HEK293 (cell line): ENCODE results near the gene CDX2.

ENCODE experiments used
- BCL11B ChIP-seq: fragments of 450-650 bp; formaldehyde crosslinking; IDR thresholded peaks from 2 replicates; pipeline ENCODE4 v1.5.1; 2016; ENCODE audit warnings: low read depth, missing biosample characterization, missing genetic modification characterization
- GLIS2 ChIP-seq: fragments of 450-650 bp; formaldehyde crosslinking; IDR thresholded peaks from 2 replicates; pipeline ENCODE4 v1.5.1; 2016; ENCODE audit warnings: missing biosample characterization, missing genetic modification characterization
- INSM2 ChIP-seq: fragments of 450-650 bp; formaldehyde crosslinking; IDR thresholded peaks from 2 replicates; pipeline ENCODE4 v1.5.1; 2016; ENCODE audit warnings: missing biosample characterization, missing genetic modification characterization
- KLF16 ChIP-seq: fragments of 450-650 bp; formaldehyde crosslinking; IDR thresholded peaks from 2 replicates; pipeline ENCODE4 v1.5.1; 2017; ENCODE audit warnings: missing biosample characterization, missing genetic modification characterization
- KLF17 ChIP-seq: fragments of 450-650 bp; formaldehyde crosslinking; IDR thresholded peaks from 2 replicates; pipeline ENCODE4 v1.5.1; 2016; ENCODE audit warnings: missing biosample characterization, missing genetic modification characterization
- PRDM10 ChIP-seq: fragments of 450-650 bp; formaldehyde crosslinking; IDR thresholded peaks from 2 replicates; pipeline ENCODE4 v1.5.1; 2016; ENCODE audit warnings: missing biosample characterization, missing genetic modification characterization
- REST ChIP-seq: fragments of 450-650 bp; formaldehyde crosslinking; IDR thresholded peaks from 2 replicates; pipeline ENCODE4 v1.5.1; 2016; ENCODE audit warnings: missing biosample characterization, missing genetic modification characterization
- SCRT2 ChIP-seq: fragments of 450-650 bp; formaldehyde crosslinking; IDR thresholded peaks from 2 replicates; pipeline ENCODE4 v1.5.1; 2016; ENCODE audit warnings: missing biosample characterization, missing genetic modification characterization
- SP7 ChIP-seq: fragments of 450-650 bp; formaldehyde crosslinking; IDR thresholded peaks from 2 replicates; pipeline ENCODE4 v1.5.1; 2016; ENCODE audit warnings: missing biosample characterization, missing genetic modification characterization
- YY1 ChIP-seq: fragments of 450-650 bp; formaldehyde crosslinking; IDR thresholded peaks from 2 replicates; pipeline ENCODE4 v1.5.1; 2018; ENCODE audit warnings: missing biosample characterization, missing genetic modification characterization
- ZBTB11 ChIP-seq: fragments of 450-650 bp; formaldehyde crosslinking; conservative IDR thresholded peaks from 2 replicates; pipeline ENCODE4 v1.5.1; 2016; ENCODE audit warnings: low read depth, missing biosample characterization, missing genetic modification characterization
- ZBTB48 ChIP-seq: fragments of 450-650 bp; formaldehyde crosslinking; IDR thresholded peaks from 2 replicates; pipeline ENCODE4 v1.5.1; 2016; ENCODE audit warnings: missing biosample characterization, missing genetic modification characterization
- ZBTB8A ChIP-seq: fragments of 450-650 bp; formaldehyde crosslinking; IDR thresholded peaks from 2 replicates; pipeline ENCODE4 v1.5.1; 2016; ENCODE audit warnings: missing biosample characterization, missing genetic modification characterization
- ZNF280D ChIP-seq: fragments of 450-650 bp; formaldehyde crosslinking; IDR thresholded peaks from 2 replicates; pipeline ENCODE4 v1.5.1; 2016; ENCODE audit warnings: missing biosample characterization, missing genetic modification characterization
- ZNF501 ChIP-seq: fragments of 450-650 bp; formaldehyde crosslinking; IDR thresholded peaks from 2 replicates; pipeline ENCODE4 v1.5.1; 2016; ENCODE audit warnings: missing biosample characterization, missing genetic modification characterization
- ZNF76 ChIP-seq: fragments of 450-650 bp; formaldehyde crosslinking; IDR thresholded peaks from 2 replicates; pipeline ENCODE4; 2016; ENCODE audit warnings: low read depth, missing biosample characterization, missing genetic modification characterization, borderline replicate concordance
- ZNF768 ChIP-seq: fragments of 450-650 bp; formaldehyde crosslinking; IDR thresholded peaks from 2 replicates; pipeline ENCODE4 v1.5.1; 2018; ENCODE audit warnings: missing biosample characterization, mild to moderate bottlenecking, missing genetic modification characterization
- ZNF837 ChIP-seq: fragments of 450-650 bp; formaldehyde crosslinking; IDR thresholded peaks from 2 replicates; pipeline ENCODE4 v1.5.1; 2016; ENCODE audit warnings: missing biosample characterization, missing genetic modification characterization
- ZXDB ChIP-seq: fragments of 450-650 bp; formaldehyde crosslinking; IDR thresholded peaks from 2 replicates; pipeline ENCODE4 v1.5.1; 2016; ENCODE audit warnings: missing biosample characterization, missing genetic modification characterization
- TF ChIP-seq, protein P1 (sequence below): sonication (generic); formaldehyde crosslinking; IDR thresholded peaks from 2 replicates; pipeline ENCODE4 v1.8.1; 2022; ENCODE audit warnings: mild to moderate bottlenecking, moderate library complexity, missing genetic modification reagents

The CDX2 gene

GRCh38 chr13:27968316-27969081, 616 bp downstream of the CDX2 start (continued):
- TF ChIP-seq PRDM10 (tag by site-specific recombination) (peak; percentile 7; the same call in 1 of the 2 replicates), GLIS2 (tag by site-specific recombination) (peak; percentile 90), ZBTB8A (tag by site-specific recombination) (peak; percentile 28; the same call in 1 of the 2 replicates), ZBTB48 (tag by site-specific recombination) (peak; percentile 72; the same call in 1 of the 2 replicates), KLF16 (tag by site-specific recombination) (peak; percentile 39; the same call in 1 of the 2 replicates), REST (tag by site-specific recombination) (peak; percentile 78), ZNF501 (tag by site-specific recombination) (peak; percentile 73; the same call in 1 of the 2 replicates), INSM2 (no peak), ZNF280D (tag by site-specific recombination) (no peak), ZNF837 (tag by site-specific recombination) (no peak), ZBTB11 (tag by site-specific recombination) (peak; percentile 16; the same call in 1 of the 2 replicates), YY1 (peak; percentile 68; the same call in 1 of the 2 replicates), KLF17 (tag by site-specific recombination) (no peak), ZNF768 (tag by site-specific recombination) (no peak), SP7 (tag by site-specific recombination) (peak; percentile 31; the same call in 1 of the 2 replicates), ZXDB (tag by site-specific recombination) (0 out of 2 replicates have a peak, but pooled peaks have one; percentile 29), SCRT2 (tag by site-specific recombination) (peak; percentile 32), BCL11B (tag by site-specific recombination) (no peak), ZNF76 (tag by site-specific recombination) (peak; percentile 77)
- TF ChIP-seq, protein P1, sequence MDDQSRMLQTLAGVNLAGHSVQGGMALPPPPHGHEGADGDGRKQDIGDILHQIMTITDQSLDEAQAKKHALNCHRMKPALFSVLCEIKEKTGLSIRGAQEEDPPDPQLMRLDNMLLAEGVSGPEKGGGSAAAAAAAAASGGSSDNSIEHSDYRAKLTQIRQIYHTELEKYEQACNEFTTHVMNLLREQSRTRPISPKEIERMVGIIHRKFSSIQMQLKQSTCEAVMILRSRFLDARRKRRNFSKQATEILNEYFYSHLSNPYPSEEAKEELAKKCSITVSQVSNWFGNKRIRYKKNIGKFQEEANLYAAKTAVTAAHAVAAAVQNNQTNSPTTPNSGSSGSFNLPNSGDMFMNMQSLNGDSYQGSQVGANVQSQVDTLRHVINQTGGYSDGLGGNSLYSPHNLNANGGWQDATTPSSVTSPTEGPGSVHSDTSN (CRISPR knock-in tag): peak; percentile 59; the same call in 1 of the 2 replicates
